Liver (tissue), 9 donors: Measurements from ENCODE around the gene NDUFA7. TPM values are rescaled to one million over a fixed set of nuclear protein-coding genes. Genes with fewer than 3 reads are reported as not detected.

Source experiments
- DNase-seq: peaks from one replicate; pipeline ENCODE4 v3.0.0-alpha.2; 2017; ENCODE audit warnings: low spot score
- H3K27ac ChIP-seq, 2 donors: one replicate each; pipeline ENCODE4 v1.7.0; 2013; ENCODE audit warnings: inconsistent platforms in 2 of 2, low read length in 2 of 2, control low read depth in 1 of 2, low read depth in 1 of 2, mild to moderate bottlenecking in 1 of 2
- H3K27me3 ChIP-seq, 4 donors: one replicate each; pipeline versions ENCODE4 v1.6.1 to v1.7.0; 2013; ENCODE audit warnings: low read length in 3 of 4, inconsistent platforms in 1 of 4, mild to moderate bottlenecking in 1 of 4, moderate library complexity in 1 of 4; ENCODE audit not compliant: control insufficient read depth in 4 of 4, insufficient read depth in 4 of 4
- H3K36me3 ChIP-seq, 4 donors: one replicate each; pipeline versions ENCODE4 v1.6.1 to v1.7.0; 2013; ENCODE audit warnings: low read length in 3 of 4, mild to moderate bottlenecking in 3 of 4, low read depth in 1 of 4, moderate library complexity in 1 of 4; ENCODE audit not compliant: control insufficient read depth in 4 of 4, insufficient read depth in 3 of 4
- H3K4me1 ChIP-seq, 4 donors: one replicate each; pipeline versions ENCODE4 v1.6.1 to v1.7.0; 2013; ENCODE audit warnings: low read length in 3 of 4, mild to moderate bottlenecking in 3 of 4, moderate library complexity in 1 of 4; ENCODE audit not compliant: control insufficient read depth in 4 of 4, insufficient read depth in 4 of 4
- H3K4me3 ChIP-seq, 3 donors: one replicate each; pipeline versions ENCODE4 v1.6.1 to v1.7.0; 2013; ENCODE audit warnings: low read length in 3 of 3, control low read depth in 1 of 3, low read depth in 1 of 3, mild to moderate bottlenecking in 1 of 3
- H3K9ac ChIP-seq, 2 donors: one replicate each; pipeline ENCODE4 v1.7.0; 2013; ENCODE audit warnings: low read length in 2 of 2, mild to moderate bottlenecking in 2 of 2, moderate library complexity in 2 of 2, control low read depth in 1 of 2, low read depth in 1 of 2
- H3K9me3 ChIP-seq, 4 donors: one replicate each; pipeline versions ENCODE4 v1.6.1 to v1.7.0; 2013; ENCODE audit warnings: low read length in 3 of 4; ENCODE audit not compliant: control insufficient read depth in 4 of 4
- EGR1 ChIP-seq, 2 donors: IDR thresholded peaks; 2 replicates each; pipeline ENCODE4 v1.6.1; 2016 to 2018; ENCODE audit warnings: antibody characterized with exemption in 2 of 2, low read depth in 2 of 2
- FOXA1 ChIP-seq: IDR thresholded peaks from 2 replicates; pipeline ENCODE4 v1.6.1; 2016; ENCODE audit warnings: antibody characterized with exemption
- FOXA2 ChIP-seq: IDR thresholded peaks from 2 replicates; pipeline ENCODE4 v1.6.1; 2016; ENCODE audit warnings: antibody characterized with exemption
- GABPA ChIP-seq, 2 donors: IDR thresholded peaks in 1 of 2; conservative IDR thresholded peaks in 1 of 2; 2 replicates each; pipeline ENCODE4 v1.6.1; 2016; ENCODE audit warnings: antibody characterized with exemption in 2 of 2, mild to moderate bottlenecking in 1 of 2, moderate library complexity in 1 of 2
- HNF4A ChIP-seq, 2 donors: conservative IDR thresholded peaks; 2 replicates each; pipeline ENCODE4 v1.6.1; 2016; ENCODE audit warnings: antibody characterized with exemption in 2 of 2, mild to moderate bottlenecking in 2 of 2
- HNF4G ChIP-seq: IDR thresholded peaks from 2 replicates; pipeline ENCODE4 v1.6.1; 2016; ENCODE audit warnings: antibody characterized with exemption
- JUND ChIP-seq, 2 donors: IDR thresholded peaks; 2 replicates each; pipeline ENCODE4 v1.6.1; 2016; ENCODE audit warnings: antibody characterized with exemption in 2 of 2
- NR2F2 ChIP-seq: IDR thresholded peaks from 2 replicates; pipeline ENCODE4 v1.6.1; 2016; ENCODE audit warnings: antibody characterized with exemption
- RAD21 ChIP-seq, 2 donors: IDR thresholded peaks; 2 replicates each; pipeline ENCODE4 v1.6.1; 2016; ENCODE audit warnings: antibody characterized with exemption in 2 of 2, mild to moderate bottlenecking in 2 of 2
- RXRA ChIP-seq, 2 donors: IDR thresholded peaks; 2 replicates each; pipeline ENCODE4 v1.6.1; 2017 to 2018; ENCODE audit warnings: antibody characterized with exemption in 2 of 2, mild to moderate bottlenecking in 1 of 2
- SP1 ChIP-seq: IDR thresholded peaks from 2 replicates; pipeline ENCODE4 v1.6.1; 2018; ENCODE audit warnings: antibody characterized with exemption, mild to moderate bottlenecking
- TAF1 ChIP-seq: conservative IDR thresholded peaks from 2 replicates; pipeline ENCODE4 v1.6.1; 2016; ENCODE audit warnings: antibody characterized with exemption, mild to moderate bottlenecking
- YY1 ChIP-seq: IDR thresholded peaks from 2 replicates; pipeline ENCODE4 v1.6.1; 2016; ENCODE audit warnings: antibody characterized with exemption, mild to moderate bottlenecking
- WGBS: extraction: QIAGEN DNeasy Blood & Tissue Kit; methylation state at CpG from one replicate; pipeline ENCODE4 v1.1.7; 2013; 5-methylcytosine and 5-hydroxymethylcytosine counted together
- polyA plus RNA-seq, 2 donors: library from polyadenylated mRNA; stranded (reverse) in 1 of 2; unstranded in 1 of 2; fragments of 200-250 nt in 1 of 2; fragments of >200 nt in 1 of 2; fragmentation: Nextera tagmentation in 1 of 2; extraction: Ambion mirVana in 1 of 2; gene quantifications; one replicate each; pipeline versions ENCODE4 v1.2.1 to v1.2.3, GENCODE V29; 2013 to 2015
- total RNA-seq, 2 donors: library from RNA; depleted of rRNA; stranded (reverse); fragments of >200 nt; gene quantifications; one replicate each; pipeline ENCODE4 v1.2.3, GENCODE V29; 2014
- TF ChIP-seq, protein P1 (sequence below): IDR thresholded peaks from 2 replicates; pipeline ENCODE4 v1.6.1; 2016; ENCODE audit warnings: antibody characterized with exemption, mild to moderate bottlenecking
- TF ChIP-seq, protein P2 (sequence below): IDR thresholded peaks from 2 replicates; pipeline ENCODE4 v1.6.1; 2016; ENCODE audit warnings: antibody characterized with exemption
- TF ChIP-seq, protein P3 (sequence below): IDR thresholded peaks from 2 replicates; pipeline ENCODE4 v1.6.1; 2016; ENCODE audit warnings: antibody characterized with exemption
- TF ChIP-seq, protein P4 (sequence below): IDR thresholded peaks from 2 replicates; pipeline ENCODE4 v1.6.1; 2016; ENCODE audit warnings: antibody characterized with exemption
- donor health status: healthy.
- donor health status: healthy.
- donor health status: healthy.
- donor health status: healthy.
- donor health status: healthy.

The NDUFA7 gene
- total and polyA plus RNA-seq, 4 donors = 19.6 to 101 (median 55.7) TPM

DNA sequence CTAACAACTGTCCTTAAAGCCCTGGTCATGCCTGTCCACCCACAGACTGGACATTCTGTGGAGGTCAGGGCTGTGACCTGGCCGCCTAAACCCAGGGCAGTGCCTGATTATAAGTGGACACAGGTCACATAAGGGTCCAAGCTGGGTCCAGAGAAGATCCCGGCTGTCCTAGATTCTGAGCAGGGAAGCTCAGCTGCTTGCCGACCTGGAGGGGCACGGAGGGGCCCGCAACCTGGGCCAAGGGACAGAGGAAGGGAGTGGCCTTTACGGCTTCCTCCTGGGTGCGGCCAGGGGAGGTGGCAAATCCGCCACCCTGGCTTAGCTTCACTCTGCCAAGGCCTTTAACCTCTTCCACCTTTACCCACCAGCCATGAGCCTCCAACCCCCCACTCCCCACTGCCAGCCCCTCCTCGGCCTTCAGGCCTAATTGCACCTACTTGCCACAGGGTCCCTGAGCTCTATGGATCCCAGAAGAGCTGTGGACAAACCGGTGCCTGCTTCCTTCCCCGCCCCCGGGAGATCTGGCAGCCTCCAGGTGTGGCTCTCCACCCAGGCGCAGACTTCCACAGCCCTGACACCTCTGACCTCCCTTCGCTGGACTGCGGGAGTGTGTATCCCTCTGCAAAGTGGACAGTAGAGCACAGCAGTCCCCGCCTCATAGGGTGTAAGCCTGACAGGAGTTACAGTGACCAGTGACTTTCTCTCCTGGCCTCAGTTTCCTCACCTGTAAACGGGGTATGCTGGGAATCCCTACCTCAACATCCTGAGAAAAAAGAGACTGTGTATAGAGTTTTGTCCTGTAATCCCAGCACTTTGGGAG is 14.7 kb downstream of the NDUFA7 start:
- Histone ChIP-seq H3K36me3 (peaks cover 3 to 15% (median 7%) of the 10 kb centered on the region in 4 donors), H3K9me3 (no peaks in the 10 kb centered on the region), H3K9ac (no peak overlapping the region), H3K4me1 (peaks cover 14 to 37% (median 27%) of the 10 kb centered on the region in 4 donors), H3K4me3 (peak overlapping the region in 1 of 3 donors; percentile 8), H3K27ac (peak overlapping the region in 1 of 2 donors; percentile 53), H3K27me3 (no peaks in the 10 kb centered on the region)
- DNase-seq = no peak
- no peak for TF ChIP-seq GABPA (IDR thresholded peaks at IDR 0.05 in 1 of 2, conservative IDR thresholded peaks at IDR 0.05 in 1 of 2)
- TF ChIP-seq EGR1 (IDR thresholded peaks at IDR 0.05; ENCODE audit: low read depth in 2 of 2) = no peak
- TF ChIP-seq, protein P1, sequence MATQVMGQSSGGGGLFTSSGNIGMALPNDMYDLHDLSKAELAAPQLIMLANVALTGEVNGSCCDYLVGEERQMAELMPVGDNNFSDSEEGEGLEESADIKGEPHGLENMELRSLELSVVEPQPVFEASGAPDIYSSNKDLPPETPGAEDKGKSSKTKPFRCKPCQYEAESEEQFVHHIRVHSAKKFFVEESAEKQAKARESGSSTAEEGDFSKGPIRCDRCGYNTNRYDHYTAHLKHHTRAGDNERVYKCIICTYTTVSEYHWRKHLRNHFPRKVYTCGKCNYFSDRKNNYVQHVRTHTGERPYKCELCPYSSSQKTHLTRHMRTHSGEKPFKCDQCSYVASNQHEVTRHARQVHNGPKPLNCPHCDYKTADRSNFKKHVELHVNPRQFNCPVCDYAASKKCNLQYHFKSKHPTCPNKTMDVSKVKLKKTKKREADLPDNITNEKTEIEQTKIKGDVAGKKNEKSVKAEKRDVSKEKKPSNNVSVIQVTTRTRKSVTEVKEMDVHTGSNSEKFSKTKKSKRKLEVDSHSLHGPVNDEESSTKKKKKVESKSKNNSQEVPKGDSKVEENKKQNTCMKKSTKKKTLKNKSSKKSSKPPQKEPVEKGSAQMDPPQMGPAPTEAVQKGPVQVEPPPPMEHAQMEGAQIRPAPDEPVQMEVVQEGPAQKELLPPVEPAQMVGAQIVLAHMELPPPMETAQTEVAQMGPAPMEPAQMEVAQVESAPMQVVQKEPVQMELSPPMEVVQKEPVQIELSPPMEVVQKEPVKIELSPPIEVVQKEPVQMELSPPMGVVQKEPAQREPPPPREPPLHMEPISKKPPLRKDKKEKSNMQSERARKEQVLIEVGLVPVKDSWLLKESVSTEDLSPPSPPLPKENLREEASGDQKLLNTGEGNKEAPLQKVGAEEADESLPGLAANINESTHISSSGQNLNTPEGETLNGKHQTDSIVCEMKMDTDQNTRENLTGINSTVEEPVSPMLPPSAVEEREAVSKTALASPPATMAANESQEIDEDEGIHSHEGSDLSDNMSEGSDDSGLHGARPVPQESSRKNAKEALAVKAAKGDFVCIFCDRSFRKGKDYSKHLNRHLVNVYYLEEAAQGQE = no peak
- TF ChIP-seq SP1 = peak; percentile 30
- no peak for TF ChIP-seq RAD21 (IDR thresholded peaks at IDR 0.05)
- TF ChIP-seq, protein P2, sequence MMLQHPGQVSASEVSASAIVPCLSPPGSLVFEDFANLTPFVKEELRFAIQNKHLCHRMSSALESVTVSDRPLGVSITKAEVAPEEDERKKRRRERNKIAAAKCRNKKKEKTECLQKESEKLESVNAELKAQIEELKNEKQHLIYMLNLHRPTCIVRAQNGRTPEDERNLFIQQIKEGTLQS = no peak
- peak; percentile 64 to 68 for TF ChIP-seq HNF4A (conservative IDR thresholded peaks at IDR 0.05)
- TF ChIP-seq, protein P3, sequence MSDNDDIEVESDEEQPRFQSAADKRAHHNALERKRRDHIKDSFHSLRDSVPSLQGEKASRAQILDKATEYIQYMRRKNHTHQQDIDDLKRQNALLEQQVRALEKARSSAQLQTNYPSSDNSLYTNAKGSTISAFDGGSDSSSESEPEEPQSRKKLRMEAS = no peak
- peak; percentile 38 for TF ChIP-seq NR2F2
- no peak for TF ChIP-seq HNF4G
- TF ChIP-seq RXRA (IDR thresholded peaks at IDR 0.05) = peak; percentile 66 to 69
- no peak for TF ChIP-seq JUND (IDR thresholded peaks at IDR 0.05)
- WGBS = 32% methylated on average over 17 of the region's 17 CpGs

DNA sequence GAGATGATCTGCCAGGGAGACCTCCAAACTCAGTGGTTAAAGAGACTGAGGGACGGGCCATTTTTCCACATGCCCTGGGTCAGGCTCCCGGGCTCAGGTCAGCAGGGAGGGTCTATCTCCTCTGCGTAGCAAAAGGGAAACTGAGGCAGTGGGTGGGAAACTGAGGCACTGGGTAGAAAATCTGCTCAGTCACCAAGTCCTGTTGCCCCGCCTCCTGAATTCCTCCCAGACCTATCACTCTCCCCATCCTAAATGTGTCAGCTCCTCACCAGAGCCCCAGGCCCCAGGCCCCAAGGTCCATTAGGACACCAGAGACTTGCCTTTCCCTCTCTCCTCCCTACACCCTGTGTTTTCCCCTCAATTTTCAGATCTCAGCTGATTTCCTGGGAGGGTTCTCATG is 15.4 kb downstream of the NDUFA7 start:
- no peak overlapping the region for H3K27ac ChIP-seq
- no peak overlapping the region for H3K9ac ChIP-seq
- WGBS = 72% methylated on average over 4 of the region's 4 CpGs
- TF ChIP-seq GABPA (IDR thresholded peaks at IDR 0.05 in 1 of 2, conservative IDR thresholded peaks at IDR 0.05 in 1 of 2) (no peak), YY1 (no peak), HNF4A (conservative IDR thresholded peaks at IDR 0.05) (no peak), TAF1 (no peak), FOXA1 (no peak), RAD21 (IDR thresholded peaks at IDR 0.05) (no peak), SP1 (no peak), NR2F2 (no peak), RXRA (IDR thresholded peaks at IDR 0.05) (no peak), JUND (IDR thresholded peaks at IDR 0.05) (no peak), EGR1 (IDR thresholded peaks at IDR 0.05; ENCODE audit: low read depth in 2 of 2) (no peak), FOXA2 (no peak)
- TF ChIP-seq, protein P1 = no peak
- TF ChIP-seq, protein P2 = no peak
- TF ChIP-seq, protein P4, sequence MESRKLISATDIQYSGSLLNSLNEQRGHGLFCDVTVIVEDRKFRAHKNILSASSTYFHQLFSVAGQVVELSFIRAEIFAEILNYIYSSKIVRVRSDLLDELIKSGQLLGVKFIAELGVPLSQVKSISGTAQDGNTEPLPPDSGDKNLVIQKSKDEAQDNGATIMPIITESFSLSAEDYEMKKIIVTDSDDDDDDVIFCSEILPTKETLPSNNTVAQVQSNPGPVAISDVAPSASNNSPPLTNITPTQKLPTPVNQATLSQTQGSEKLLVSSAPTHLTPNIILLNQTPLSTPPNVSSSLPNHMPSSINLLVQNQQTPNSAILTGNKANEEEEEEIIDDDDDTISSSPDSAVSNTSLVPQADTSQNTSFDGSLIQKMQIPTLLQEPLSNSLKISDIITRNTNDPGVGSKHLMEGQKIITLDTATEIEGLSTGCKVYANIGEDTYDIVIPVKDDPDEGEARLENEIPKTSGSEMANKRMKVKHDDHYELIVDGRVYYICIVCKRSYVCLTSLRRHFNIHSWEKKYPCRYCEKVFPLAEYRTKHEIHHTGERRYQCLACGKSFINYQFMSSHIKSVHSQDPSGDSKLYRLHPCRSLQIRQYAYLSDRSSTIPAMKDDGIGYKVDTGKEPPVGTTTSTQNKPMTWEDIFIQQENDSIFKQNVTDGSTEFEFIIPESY = no peak
- peaks cover 14 to 37% (median 27%) of the 10 kb centered on the region in 4 donors for H3K4me1 ChIP-seq
- H3K27me3 ChIP-seq = no peaks in the 10 kb centered on the region
- peaks cover under 1 to 10% (median 4%) of the 10 kb centered on the region in 4 donors for H3K36me3 ChIP-seq
- no peak overlapping the region for H3K4me3 ChIP-seq
- no peak for DNase-seq
- no peaks in the 10 kb centered on the region for H3K9me3 ChIP-seq
